H1 (cell line): ENCODE data around the gene COL4A1. TPM values are rescaled to one million over a fixed set of nuclear protein-coding genes. Genes with fewer than 3 reads are reported as not detected.

Experiments
- BCL11A ChIP-seq, 2 experiments: IDR thresholded peaks; one replicate each; pipeline ENCODE4 v1.6.1; 2011; ENCODE audit warnings: low read depth in 2 of 2, low read length in 2 of 2, mild to moderate bottlenecking in 2 of 2
- CBX8 ChIP-seq: fragments of 300-800, 300-1000 bp; sonication (generic); IDR thresholded peaks from 2 replicates; pipeline ENCODE4 v1.7.1; 2016; ENCODE audit warnings: low read depth, low read length, borderline replicate concordance
- CHD2 ChIP-seq: IDR thresholded peaks from 2 replicates; pipeline ENCODE4 v1.6.1; 2012; ENCODE audit warnings: low read length, improper control_type of control experiment
- GABPA ChIP-seq: IDR thresholded peaks from 2 replicates; pipeline ENCODE4 v1.6.1; 2011; ENCODE audit warnings: mild to moderate bottlenecking, low read length, moderate library complexity, borderline replicate concordance; ENCODE audit not compliant: insufficient read depth
- RAD21 ChIP-seq, 2 experiments: IDR thresholded peaks in 1 of 2; conservative IDR thresholded peaks in 1 of 2; 2 replicates each; pipeline ENCODE4 v1.6.1; 2011; ENCODE audit warnings: low read depth in 2 of 2, low read length in 2 of 2, improper control_type of control experiment in 1 of 2, inconsistent platforms in 1 of 2, mild to moderate bottlenecking in 1 of 2, moderate library complexity in 1 of 2
- SAP30 ChIP-seq: fragments of 300-600 bp; sonication (generic); IDR thresholded peaks from 2 replicates; pipeline ENCODE4 v1.7.1; 2012; ENCODE audit warnings: low read length, moderate library complexity, mild to moderate bottlenecking, inconsistent platforms; ENCODE audit not compliant: insufficient read depth, insufficient replicate concordance
- YY1 ChIP-seq: IDR thresholded peaks from 2 replicates; pipeline ENCODE4 v1.6.1; 2011; ENCODE audit warnings: low read depth, mild to moderate bottlenecking, low read length
- polyA plus RNA-seq, 7 experiments: library from polyadenylated mRNA; depleted of rRNA in 3 of 7; stranded (reverse) in 5 of 7; unstranded in 2 of 7; fragments of >200 nt in 5 of 7; fragments of 200-250 nt in 2 of 7; gene quantifications; 1 replicate in 5 of 7; 2 replicates in 1 of 7; 4 replicates in 1 of 7; pipeline versions ENCODE4 v1.2.1 to v1.2.3, GENCODE V29; 2011 to 2013; ENCODE audit warnings: missing spikeins in 2 of 7, mixed read lengths in 2 of 7
- total RNA-seq: library from RNA; stranded (reverse); fragmentation: NEBNext Ultra II Directional; extraction: Animal tissue kit (Norgen Biotek cat#: 25700); gene quantifications from 2 replicates; pipeline ENCODE4 v1.2.1, GENCODE V29; 2021
- TF ChIP-seq, protein P1 (sequence below): IDR thresholded peaks from 2 replicates; pipeline ENCODE4 v1.6.1; 2012; ENCODE audit warnings: low read length, inconsistent platforms

Gene COL4A1
- total and polyA plus RNA-seq, 2 of the 8 experiments (the other 6 are each of a cell fraction or from before 2014, with no cell fraction given), result 30.7 to 82.0 TPM

DNA sequence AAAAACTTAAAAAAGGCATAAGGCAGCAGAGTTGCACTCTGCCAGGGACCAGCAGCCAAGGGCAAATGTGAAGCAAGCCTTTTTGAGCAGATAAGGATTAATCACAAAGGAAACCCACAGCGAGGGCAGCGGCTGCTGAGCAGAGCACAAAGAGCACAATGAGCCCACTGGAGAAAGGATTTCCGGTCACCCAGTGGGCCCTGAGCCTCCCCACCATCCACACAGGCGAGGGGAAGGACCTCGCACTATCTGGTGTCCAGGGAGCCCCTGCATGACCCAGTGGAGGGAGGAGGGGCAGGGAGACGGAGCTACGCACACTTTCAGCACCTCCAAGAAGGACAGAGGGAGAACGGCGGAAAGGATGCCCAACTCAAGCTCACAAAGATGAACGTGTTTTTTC is 40.0 kb downstream of the COL4A1 start (continued):
- TF ChIP-seq, protein P1, sequence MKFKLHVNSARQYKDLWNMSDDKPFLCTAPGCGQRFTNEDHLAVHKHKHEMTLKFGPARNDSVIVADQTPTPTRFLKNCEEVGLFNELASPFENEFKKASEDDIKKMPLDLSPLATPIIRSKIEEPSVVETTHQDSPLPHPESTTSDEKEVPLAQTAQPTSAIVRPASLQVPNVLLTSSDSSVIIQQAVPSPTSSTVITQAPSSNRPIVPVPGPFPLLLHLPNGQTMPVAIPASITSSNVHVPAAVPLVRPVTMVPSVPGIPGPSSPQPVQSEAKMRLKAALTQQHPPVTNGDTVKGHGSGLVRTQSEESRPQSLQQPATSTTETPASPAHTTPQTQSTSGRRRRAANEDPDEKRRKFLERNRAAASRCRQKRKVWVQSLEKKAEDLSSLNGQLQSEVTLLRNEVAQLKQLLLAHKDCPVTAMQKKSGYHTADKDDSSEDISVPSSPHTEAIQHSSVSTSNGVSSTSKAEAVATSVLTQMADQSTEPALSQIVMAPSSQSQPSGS, result no peak
- no peak for TF ChIP-seq YY1
- TF ChIP-seq SAP30, result no peak
- TF ChIP-seq CHD2, result no peak
- no peak for TF ChIP-seq GABPA
- TF ChIP-seq CBX8, result no peak
- TF ChIP-seq BCL11A (IDR thresholded peaks at IDR 0.05; ENCODE audit: low read depth in 2 of 2, low read length in 2 of 2), result no peak
- TF ChIP-seq RAD21 (IDR thresholded peaks at IDR 0.05 in 1 of 2, conservative IDR thresholded peaks at IDR 0.05 in 1 of 2; ENCODE audit: low read depth in 2 of 2, low read length in 2 of 2), result no peak
